ENCODE data around the gene DNASE2B.

DNA sequence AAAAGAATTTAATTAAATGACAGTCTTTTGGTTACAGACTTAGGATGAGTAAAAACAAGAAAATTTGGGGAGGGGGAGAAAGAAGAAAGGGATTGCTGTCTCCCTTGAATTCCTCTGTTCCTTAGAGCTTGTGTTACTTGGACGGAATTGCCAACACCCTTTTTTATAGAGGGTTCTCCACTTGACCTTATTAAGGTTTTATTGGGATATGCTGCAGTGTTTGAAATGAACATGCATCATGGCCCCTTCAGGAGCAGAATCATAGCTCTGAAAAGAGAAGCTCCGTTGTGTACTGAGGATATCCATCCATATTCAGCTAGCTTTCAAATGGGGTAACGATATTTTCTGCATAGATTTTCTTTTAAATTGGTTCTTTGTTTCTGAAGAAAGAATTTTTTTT is 48.2 kb upstream of the DNASE2B start:
- TF ChIP-seq, protein P1, sequence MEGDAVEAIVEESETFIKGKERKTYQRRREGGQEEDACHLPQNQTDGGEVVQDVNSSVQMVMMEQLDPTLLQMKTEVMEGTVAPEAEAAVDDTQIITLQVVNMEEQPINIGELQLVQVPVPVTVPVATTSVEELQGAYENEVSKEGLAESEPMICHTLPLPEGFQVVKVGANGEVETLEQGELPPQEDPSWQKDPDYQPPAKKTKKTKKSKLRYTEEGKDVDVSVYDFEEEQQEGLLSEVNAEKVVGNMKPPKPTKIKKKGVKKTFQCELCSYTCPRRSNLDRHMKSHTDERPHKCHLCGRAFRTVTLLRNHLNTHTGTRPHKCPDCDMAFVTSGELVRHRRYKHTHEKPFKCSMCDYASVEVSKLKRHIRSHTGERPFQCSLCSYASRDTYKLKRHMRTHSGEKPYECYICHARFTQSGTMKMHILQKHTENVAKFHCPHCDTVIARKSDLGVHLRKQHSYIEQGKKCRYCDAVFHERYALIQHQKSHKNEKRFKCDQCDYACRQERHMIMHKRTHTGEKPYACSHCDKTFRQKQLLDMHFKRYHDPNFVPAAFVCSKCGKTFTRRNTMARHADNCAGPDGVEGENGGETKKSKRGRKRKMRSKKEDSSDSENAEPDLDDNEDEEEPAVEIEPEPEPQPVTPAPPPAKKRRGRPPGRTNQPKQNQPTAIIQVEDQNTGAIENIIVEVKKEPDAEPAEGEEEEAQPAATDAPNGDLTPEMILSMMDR (IDR thresholded peaks at IDR 0.05; ENCODE audit: low read depth, low read length): no peak
- TF ChIP-seq POLR2A (IDR thresholded peaks at IDR 0.05; ENCODE audit: extremely low read depth, insufficient read length) (no peak), MYC (IDR thresholded peaks at IDR 0.05; ENCODE audit: low read depth, low read length) (no peak)
- TF ChIP-seq, protein P2, sequence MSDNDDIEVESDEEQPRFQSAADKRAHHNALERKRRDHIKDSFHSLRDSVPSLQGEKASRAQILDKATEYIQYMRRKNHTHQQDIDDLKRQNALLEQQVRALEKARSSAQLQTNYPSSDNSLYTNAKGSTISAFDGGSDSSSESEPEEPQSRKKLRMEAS (IDR thresholded peaks at IDR 0.05; ENCODE audit: low read depth, low read length): no peak
